Adipose tissue (tissue), 3 donors: ENCODE results near the gene KYAT1. TPM values are rescaled to one million over a fixed set of nuclear protein-coding genes. Genes with fewer than 3 reads are reported as not detected.
"Not testable (repeated sequence)": the region's sequence is repeated elsewhere in the genome, so short reads cannot be mapped to it uniquely, and the experiment has no call there.

ENCODE experiments used
- H3K27ac ChIP-seq: one replicate; pipeline ENCODE4 v1.5.1; 2013; ENCODE audit warnings: low read depth, low read length
- WGBS, 3 donors: extraction: QIAGEN DNeasy Blood & Tissue Kit; methylation state at CpG; one replicate each; pipeline ENCODE4 v1.1.7; 2013; 5-methylcytosine and 5-hydroxymethylcytosine counted together
- polyA plus RNA-seq, 3 donors: library from polyadenylated mRNA; stranded (reverse); fragments of 200-250 nt; gene quantifications; one replicate each; pipeline ENCODE4 v1.2.3, GENCODE V29; 2013
- donor health status: healthy with polysubstance abuse.
- donor health status: Bipolar disorder and iron deficiency.
- donor health status: healthy.

KYAT1 gene
- polyA plus RNA-seq, 3 donors = 1.7 to 6.2 (median 3.3) TPM

DNA sequence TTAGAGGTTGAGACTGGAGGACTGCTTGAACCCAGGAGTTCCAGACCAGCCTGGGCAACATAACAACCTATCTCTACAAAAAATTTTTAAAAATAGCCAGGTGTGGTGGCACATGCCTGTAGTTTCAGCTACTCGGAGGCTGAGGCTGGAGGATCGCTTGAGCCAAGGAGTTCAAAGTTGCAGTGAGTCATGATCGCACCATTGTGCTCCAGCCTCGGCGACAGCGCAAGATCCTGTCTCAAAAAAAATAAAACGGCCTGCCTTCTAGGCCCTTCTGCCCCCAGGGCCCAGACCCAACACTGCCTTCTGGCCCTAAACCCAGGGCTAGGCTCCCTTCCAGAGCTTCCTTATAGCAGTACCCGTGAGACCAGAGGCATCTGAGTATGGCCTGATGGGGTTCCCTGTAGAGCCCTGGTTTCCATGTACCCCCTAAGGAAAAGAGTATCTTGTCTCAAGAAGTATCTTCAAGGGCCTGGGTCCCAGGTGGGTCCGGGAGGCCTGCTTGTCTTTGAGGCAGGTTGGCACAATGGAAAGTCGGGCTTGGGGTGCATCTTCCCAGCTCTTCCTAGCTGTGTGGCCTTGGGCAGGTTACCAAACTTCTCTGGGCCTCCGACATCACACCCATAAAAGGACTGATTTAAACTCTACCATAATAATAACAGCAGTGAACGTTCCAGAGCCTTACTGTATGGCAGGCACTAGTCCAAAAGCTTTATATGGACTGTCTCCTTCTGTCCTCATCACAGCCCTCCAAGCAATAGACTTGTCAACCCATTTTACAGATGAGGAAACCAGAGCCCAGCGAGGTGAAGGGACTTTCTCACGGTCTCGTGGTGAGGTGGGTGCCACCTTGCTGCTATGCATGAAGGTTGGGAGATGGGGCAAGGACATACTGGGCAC is 9.8 kb upstream of the KYAT1 start:
- no peak overlapping the region for H3K27ac ChIP-seq
- 75 to 84% (median 77%) methylated on average over 15 of the region's 15 CpGs for WGBS, 3 donors

DNA sequence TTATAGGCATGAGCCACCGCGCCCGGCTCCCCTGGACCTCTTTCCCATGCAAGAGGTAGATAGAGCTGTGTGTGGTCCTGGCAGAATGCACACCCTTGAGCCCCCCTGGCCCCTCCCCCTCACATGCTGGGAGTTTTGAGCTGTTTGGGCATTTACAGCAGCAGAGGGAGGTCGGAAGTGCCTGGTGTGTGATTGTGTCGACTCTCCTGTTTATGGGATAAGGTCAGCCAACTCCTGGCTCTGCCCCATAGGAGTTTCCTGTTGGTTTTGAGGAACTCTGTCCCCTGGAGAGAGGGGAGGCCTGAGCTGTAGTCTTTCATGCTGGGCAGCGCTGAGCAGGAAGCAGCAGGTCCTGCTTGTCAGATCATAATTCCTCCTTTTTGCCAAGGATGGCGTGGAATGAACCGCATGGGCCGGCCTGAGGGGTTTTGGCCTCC is 6.2 kb upstream of the KYAT1 start:
- 45 to 65% (median 47%) methylated on average over 9 of the region's 9 CpGs for WGBS, 3 donors

DNA sequence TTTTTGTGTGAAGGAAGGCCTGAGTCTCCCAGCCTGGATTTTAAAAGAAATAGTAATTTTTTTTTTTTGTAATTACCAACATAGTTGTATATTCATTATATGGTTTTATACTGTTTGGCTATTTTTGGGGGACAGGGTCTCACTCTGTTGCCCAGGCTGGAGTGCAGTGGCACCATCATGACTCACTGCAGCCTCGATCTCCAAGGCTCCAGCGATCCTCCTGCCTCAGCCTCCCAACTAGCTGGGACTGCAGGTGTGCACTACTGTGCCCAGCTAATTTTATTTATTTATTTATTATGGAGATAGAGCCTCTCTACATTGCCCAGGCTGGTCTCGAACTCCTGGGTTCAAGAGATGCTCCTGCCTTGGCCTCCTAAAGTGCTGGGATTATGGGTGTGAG is 5.3 kb upstream of the KYAT1 start:
- WGBS, 3 donors = 95 to 99% (median 98%) methylated on average over 3 of the region's 3 CpGs

More for the DNA sequence above, 6.2 kb upstream of the KYAT1 start:
- H3K27ac ChIP-seq = no peak overlapping the region

DNA sequence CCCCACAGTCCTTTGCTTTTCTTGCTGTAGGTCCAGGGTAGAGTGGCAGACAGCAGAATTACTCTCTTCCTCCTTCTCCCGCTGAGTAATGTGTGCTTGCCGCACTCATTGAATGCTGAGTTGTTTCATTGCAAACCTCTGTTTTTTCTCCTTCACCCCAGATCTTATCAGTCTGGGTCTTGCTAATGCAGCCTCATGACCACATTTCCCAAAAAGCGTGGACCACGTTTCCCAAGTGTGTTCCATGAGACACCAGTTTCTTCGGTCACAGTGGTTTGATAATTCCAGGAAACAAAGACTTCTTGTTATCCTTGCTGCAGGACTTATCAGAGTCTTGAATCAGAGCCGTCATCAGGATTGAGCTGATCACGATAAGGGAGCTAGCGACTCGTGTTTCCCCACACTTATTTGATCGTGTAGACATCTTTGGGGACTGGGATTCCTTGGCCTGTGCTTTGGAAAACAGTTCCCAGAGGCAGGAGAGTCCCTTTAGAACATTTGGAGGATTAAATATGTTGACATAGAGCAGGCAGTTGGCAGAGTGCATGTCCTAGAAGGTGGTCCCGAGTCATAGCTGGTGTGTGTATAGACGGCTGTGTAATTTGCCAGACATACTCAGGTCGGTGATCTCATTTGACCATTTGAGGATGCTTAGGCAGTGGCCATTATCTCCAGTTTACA is 4.6 kb upstream of the KYAT1 start:
- 59 to 67% (median 66%) methylated on average over 13 of the region's 13 CpGs for WGBS, 3 donors
- H3K27ac ChIP-seq = no peak overlapping the region

More for the DNA sequence above, 5.3 kb upstream of the KYAT1 start:
- H3K27ac ChIP-seq = no peak overlapping the region

DNA sequence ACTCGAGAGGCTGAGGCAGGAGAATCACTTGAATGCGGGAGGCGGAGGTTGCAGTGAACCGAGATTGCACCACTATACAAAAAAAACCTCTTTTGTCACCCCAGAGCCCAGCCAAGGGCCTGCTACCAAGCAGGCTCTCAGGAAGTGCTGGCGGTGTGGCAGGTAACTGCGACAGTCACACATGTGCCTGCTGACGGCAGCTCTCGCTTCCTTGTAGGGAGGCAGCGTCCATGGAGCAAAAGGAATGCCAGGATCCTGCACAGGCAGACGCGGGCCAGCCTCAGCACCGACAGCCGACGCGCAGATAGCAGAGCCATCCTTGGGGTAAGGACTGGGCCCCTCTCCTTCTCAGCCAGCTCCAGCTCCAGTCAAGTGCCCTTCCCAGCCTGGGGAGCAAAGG is 4.0 kb upstream of the KYAT1 start:
- H3K27ac ChIP-seq = no peak overlapping the region
- 67 to 86% (median 79%) methylated on average over 9 to 15 of the region's 15 CpGs for WGBS, 3 donors

DNA sequence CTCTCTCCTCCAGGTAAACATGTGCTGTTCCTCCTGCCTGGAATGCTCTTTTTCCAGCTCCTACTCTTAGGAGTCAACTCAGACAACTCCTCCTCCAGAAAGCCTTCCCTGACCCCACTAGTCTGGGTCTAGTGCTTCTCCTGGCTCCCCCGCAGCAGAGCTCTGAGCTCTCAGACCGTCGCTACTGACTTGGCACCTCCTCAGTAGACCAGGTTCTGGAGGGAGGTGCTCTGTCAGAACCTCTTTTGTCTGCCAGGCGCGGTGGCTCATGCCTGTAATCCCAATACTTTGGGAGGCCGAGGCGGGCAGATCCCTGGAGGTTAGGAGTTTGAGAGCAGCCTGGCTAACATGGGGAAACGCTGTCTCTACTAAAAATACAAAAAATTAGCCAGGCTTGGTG is 3.6 kb upstream of the KYAT1 start:
- 82 to 93% (median 88%) methylated on average over 8 of the region's 8 CpGs for WGBS, 3 donors

DNA sequence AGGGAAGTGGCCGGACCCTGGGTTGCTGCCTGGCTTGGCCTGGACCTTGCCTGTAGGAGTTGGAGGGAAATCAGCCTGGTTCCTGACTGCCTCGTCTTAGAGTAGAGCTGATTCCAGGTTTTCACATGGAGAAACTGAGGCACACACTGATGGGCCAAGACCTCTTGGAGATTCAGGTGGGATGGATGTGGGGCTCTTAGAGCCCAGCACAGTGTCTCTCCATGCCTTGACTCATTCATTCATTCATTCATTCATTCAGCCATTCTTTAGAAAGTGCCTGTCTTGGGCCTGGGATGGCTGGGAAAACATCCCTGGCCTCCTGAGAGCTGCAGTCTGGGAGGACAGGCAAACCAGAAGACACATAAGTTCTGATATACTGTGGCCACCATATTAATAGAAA is 2.4 kb upstream of the KYAT1 start:
- H3K27ac ChIP-seq = no peak overlapping the region
- 63 to 78% (median 67%) methylated on average over 2 of the region's 2 CpGs for WGBS, 3 donors

More for the DNA sequence above, 3.6 kb upstream of the KYAT1 start:
- H3K27ac ChIP-seq = no peak overlapping the region

DNA sequence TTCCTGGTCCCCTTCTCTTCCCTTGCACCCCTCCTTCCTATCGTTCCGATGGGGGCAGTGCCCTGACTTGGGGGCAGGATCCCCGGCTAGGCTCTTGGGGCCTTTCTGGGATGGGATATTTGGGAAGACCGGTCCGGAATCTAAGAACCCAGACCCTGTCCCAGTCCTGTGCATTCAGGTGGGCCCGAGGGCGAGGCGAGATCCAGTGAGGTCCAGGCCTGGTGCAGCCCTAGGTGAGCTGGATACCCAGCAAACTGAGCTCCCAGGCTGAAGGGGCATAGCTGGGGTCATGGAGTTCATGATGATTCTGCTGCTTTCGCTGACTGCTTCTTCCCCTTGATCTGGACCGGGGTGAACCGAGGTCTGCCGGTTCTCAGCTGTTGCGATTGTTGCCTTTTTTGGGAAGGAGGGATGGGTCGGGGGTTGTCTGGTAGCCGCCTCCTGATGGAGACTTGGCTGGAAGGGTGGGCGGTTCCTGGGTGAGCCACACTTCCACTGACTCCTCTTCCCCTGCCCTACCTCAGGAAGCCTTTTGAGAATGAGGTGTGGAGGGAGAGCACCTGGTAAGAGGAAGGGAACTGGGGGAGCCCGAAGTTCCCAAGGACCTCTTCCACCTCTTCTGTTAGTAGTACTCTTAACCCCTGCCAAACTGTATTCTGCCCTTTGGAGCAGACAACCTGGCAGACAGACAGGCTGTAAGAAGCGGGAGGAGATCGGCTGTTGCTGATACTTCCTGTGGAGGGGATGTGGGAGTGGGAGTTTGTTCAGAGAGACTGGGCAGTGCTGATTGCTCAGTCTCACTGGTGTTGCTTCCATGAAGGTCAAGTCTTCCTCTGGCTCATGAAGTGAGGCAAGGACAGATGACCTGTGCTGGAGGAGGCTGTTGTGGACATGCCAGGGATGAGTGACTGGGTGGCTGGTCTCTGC is 1.2 kb upstream of the KYAT1 start:
- 0 to 1% (median 0%) methylated on average over 18 to 19 of the region's 19 CpGs for WGBS, 3 donors
- no peak overlapping the region for H3K27ac ChIP-seq

DNA sequence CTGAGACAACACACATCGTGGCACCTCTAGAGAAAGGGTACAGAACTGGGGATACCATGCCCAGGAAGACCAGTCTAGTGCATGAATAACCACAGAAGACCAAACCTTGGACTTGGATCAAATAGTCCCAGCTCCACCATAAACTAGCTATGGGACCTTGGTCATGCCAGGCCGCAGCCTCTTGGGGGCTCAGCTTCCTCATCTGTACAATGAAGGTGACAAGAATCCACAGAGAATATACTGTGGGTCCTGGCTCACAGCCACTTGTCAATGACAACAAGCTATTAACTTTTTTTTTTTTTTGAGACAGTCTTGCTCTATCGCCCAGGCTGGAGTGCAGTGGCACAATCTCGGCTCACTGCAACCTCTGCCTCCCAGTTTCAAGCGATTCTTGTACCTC is 3.9 kb downstream of the KYAT1 start:
- WGBS, 3 donors = 75 to 81% (median 80%) methylated on average over 5 of the region's 5 CpGs
- no peak overlapping the region for H3K27ac ChIP-seq

DNA sequence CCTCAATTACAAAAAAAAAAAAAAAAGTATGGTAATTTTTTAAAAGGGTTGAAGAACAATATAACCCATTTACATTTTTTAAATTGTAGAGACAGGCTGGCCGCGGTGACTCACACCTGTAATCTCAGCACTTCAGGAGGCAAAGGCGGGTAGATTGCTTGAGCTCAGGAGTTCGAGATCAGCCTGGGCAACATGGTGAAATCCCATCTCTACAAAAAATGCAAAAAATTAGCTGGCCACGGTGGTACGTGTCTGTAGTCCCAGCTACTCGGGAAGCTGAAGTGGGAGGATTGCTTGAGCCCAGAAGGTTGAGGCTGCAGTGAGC is 10.8 kb downstream of the KYAT1 start:
- not testable (repeated sequence) for H3K27ac ChIP-seq
- WGBS, 3 donors = 90% methylated on average over 7 of the region's 7 CpGs

DNA sequence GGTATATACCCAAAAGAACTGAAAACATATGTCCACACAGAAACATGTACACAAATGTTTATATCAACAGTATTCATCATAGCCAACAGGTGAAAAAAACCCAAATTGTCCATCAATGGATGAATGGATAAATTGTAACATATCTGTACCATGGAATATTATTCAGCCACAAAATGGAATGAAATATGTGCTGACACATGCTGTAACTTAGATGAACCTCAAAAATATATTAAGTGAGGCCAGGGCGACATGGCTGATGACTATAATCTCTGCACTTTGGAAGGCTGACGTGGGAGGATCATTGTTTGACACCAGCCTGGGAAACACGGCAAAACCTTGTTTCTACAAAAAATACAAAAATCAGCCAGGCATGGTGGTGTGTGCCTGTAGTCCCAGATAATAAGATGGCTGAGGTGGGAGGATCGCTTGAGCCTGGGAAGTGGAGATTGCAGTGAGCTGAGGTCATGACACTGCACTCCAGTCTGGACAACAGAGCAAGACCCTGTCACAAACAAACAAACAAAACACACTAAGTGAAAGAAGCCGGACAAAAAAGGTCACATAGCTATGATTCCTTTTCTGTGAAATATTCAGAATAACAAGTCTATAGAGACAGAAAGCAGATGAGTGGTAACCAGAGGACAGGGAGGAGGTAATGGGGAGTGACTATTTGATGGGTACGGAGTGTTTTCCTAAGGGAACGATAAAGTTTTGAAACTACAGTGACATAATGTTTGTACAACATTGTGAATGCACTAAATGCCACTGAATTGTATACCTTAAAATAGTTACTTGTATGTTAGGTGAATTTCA is 11.4 kb downstream of the KYAT1 start:
- no peak overlapping the region for H3K27ac ChIP-seq
- WGBS, 3 donors = 84 to 86% (median 85%) methylated on average over 7 of the region's 7 CpGs

DNA sequence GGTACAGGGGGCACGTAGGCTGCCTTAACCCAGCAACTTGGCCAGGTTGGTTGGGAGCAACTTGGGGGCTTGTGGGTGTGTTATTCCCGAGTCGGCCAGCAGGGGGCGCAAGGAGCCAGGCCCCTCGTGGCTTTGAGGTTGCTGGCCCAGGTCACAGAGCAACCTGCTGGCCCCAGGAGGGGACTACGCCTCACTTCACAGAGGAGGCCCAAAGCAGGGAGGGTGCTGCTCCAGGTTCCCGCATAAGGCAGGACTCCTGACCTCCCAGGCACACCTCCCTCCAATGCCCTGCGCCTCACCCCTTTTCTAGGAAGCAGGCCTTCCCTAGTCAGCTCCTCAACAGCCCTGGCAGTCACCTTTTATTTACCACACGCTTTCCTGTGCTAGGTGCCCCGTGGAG is 18.1 kb downstream of the KYAT1 start:
- 23 to 27% (median 24%) methylated on average over 8 to 10 of the region's 10 CpGs for WGBS, 3 donors
- no peak overlapping the region for H3K27ac ChIP-seq

DNA sequence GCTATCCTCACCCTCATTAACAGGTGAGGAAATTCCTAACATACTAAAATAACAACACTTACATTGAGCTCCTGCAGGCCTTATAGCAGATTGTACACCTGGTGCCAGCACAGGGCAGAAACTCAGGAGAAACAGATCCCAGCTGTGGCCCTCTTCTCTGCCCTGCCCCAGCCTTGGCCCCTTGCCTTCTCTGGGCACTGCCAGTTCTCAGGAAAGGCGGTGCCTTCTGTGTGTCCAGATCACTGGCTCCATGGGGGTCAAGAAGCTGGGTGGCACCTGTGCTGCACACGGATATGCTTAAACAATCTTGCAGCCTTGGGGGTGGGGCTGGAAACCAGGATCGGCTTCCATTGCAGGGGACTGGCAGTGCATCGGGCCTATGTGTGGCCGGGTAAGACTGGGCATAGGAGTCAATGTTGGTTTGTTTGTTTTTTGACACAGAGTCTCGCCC is 19.3 kb downstream of the KYAT1 start:
- WGBS, 3 donors = 27 to 92% (median 79%) methylated on average over 6 of the region's 6 CpGs

DNA sequence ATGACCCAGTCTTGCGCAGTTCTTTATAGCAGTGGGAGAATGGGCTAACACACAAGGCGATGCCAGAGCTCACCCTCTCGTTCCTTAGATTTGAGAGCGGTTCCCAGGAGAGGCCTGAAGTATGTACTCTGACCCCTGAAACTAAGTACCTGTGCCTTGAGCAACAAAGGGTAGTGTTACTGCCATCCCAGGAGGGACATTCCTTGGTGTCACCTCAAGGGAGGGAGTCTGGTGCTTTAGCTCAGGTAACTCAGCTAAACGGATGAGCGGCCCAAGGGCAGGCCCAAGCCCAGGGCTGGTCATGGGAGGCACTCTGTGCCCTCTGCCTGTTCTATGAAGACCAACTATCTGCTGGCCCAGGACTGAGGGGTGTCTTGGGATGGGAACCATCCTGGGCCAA is 20.2 kb downstream of the KYAT1 start:
- 75 to 81% (median 81%) methylated on average over 6 of the region's 6 CpGs for WGBS, 3 donors

More for the DNA sequence above, 19.3 kb downstream of the KYAT1 start:
- H3K27ac ChIP-seq = no peak overlapping the region

DNA sequence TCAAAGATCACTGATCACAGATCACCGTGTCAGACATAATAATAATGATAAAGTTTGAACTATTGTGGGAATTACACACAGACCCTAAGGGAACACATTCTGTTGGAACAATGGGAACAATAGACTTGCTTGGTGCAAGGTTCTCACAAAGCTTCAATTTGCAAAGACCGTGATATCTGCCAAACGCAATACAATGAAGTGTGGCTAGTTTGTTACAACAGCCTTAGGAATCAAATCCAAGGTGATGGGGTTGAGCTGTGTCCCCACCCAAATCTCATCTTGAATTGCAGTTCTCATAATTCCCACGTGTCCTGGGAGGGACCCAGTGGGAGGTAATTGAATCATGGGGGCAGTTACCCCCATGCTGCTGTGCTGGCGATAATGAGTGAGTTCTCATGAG is 20.8 kb downstream of the KYAT1 start:
- 85 to 95% (median 91%) methylated on average over 5 of the region's 5 CpGs for WGBS, 3 donors
- H3K27ac ChIP-seq = no peak overlapping the region

More for the DNA sequence above, 20.2 kb downstream of the KYAT1 start:
- H3K27ac ChIP-seq = no peak overlapping the region

DNA sequence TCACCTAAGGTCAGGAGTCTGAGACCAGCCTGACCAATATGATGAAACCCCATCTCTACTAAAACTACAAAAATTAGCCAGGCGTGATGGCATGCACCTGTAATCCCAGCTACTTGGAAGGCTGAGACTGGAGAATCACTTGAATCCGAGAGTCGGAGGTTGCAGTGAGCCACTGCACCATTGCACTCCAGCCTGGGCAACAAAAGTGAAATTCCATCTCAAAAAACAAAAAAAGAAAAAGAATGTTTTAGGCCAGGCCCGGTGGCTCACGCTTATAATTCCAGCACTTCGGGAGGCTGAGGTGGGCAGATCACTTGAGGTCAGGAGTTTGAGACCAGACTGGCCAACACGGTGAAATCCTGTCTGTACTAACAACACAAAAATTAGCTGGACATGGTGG is 23.3 kb downstream of the KYAT1 start:
- WGBS, 3 donors = 92 to 96% (median 95%) methylated on average over 7 of the region's 7 CpGs
- H3K27ac ChIP-seq = not testable (repeated sequence)

DNA sequence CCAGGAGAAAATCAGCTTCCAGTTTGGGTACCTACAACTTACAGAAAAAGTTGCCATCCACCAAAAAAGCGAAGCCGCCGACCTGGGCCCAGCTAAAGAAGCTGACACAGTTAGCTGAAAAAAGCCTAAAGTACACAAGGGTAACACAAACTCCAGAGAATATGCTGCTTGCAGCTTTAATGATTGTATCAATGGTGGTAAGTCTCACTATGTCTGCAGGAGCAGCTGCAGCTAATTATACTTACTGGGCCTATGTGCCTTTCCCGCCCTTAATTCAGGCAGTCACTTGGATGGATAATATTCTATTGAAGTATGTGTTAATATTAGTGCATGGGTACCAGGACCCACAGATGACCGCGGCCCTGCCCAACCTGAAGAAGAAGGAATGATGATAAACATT is 27.3 kb downstream of the KYAT1 start:
- not testable (repeated sequence) for H3K27ac ChIP-seq
- 90 to 97% (median 96%) methylated on average over 6 of the region's 6 CpGs for WGBS, 3 donors

DNA sequence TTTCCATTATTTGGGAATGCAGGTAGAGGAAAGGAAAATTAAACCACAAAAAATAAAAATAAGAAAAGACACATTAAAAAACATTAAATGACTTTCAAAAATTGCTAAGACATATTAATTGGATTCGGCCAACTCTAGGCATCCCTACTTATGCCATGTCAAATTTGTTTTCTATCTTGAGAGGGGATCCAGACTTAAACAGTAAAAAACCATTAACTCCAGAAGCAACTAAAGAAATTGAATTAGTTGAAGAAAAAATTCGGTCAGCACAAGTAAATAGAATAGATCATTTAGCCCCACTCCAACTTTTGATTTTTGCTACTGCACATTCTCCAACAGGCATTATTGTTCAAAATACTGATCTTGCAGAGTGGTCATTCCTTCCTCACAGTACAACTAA is 29.1 kb downstream of the KYAT1 start:
- 72 to 88% (median 84%) methylated on average over 2 of the region's 2 CpGs for WGBS, 3 donors
- not testable (repeated sequence) for H3K27ac ChIP-seq
